A673 (cell line): ENCODE measurements around the gene STAG1. TPM values are rescaled to one million over a fixed set of nuclear protein-coding genes. Genes with fewer than 3 reads are reported as not detected.
A peak's percentile ranks its signal among the peaks of the same experiment; 100 is the strongest.
"Not testable (repeated sequence)": the region's sequence is repeated elsewhere in the genome, so short reads cannot be mapped to it uniquely, and the experiment has no call there.

Experiments used
- Bru-seq: library from RNA; stranded (reverse); fragments of 400-500 nt; gene quantifications from one replicate; lab custom pipeline; 2021; lab: Mats Ljungman, UMichigan
- BruChase-seq, 2 experiments: library from RNA; stranded (reverse); fragments of 400-500 nt; gene quantifications; one replicate each; lab custom pipeline; 2021; lab: Mats Ljungman, UMichigan
- BruUV-seq: library from RNA; stranded (reverse); fragments of 400-500 nt; replicated peaks from 2 replicates; lab custom pipeline; 2021; lab: Mats Ljungman, UMichigan
- CTCF ChIA-PET: fragments of 300-600 bp; sonication (Branson Sonifier 250); formaldehyde crosslinking; loops from one replicate; lab custom pipeline; 2022; ENCODE audit warnings: antibody characterized with exemption; lab: Charles Lee
- POLR2A ChIA-PET: fragments of 300-600 bp; sonication (Branson Sonifier 250); formaldehyde crosslinking; loops from one replicate; lab custom pipeline; 2022; ENCODE audit warnings: antibody characterized with exemption; ENCODE audit not compliant: low non-redundant PET; lab: Charles Lee
- DNase-seq: peaks from one replicate; pipeline ENCODE4 v3.0.0-alpha.2; 2015; ENCODE audit warnings: low spot score
- H3K27ac ChIP-seq: fragments of 200-600 bp; sonication (generic); 2 replicates; pipeline ENCODE4 v1.5.1; 2016; ENCODE audit warnings: mixed run types, low read depth, mild to moderate bottlenecking, mixed read lengths, antibody characterized with exemption, low read length; ENCODE audit not compliant: poor library complexity, severe bottlenecking
- H3K27me3 ChIP-seq: fragments of 200-600 bp; sonication (generic); replicated peaks from 2 replicates; pipeline ENCODE4 v1.6.1; 2017; ENCODE audit warnings: mixed run types, low read depth, mild to moderate bottlenecking, mixed read lengths, antibody characterized with exemption, low read length; ENCODE audit not compliant: insufficient read depth, poor library complexity
- H3K36me3 ChIP-seq: fragments of 200-600 bp; sonication (generic); 2 replicates; pipeline ENCODE4 v1.6.1; 2016; ENCODE audit warnings: mixed run types, mild to moderate bottlenecking, mixed read lengths, antibody characterized with exemption, low read length; ENCODE audit not compliant: insufficient read depth, poor library complexity, severe bottlenecking
- H3K4me1 ChIP-seq: fragments of 200-600 bp; sonication (generic); 2 replicates; pipeline ENCODE4 v1.6.1; 2017; ENCODE audit warnings: mixed run types, mild to moderate bottlenecking, mixed read lengths, antibody characterized with exemption, low read length; ENCODE audit not compliant: insufficient read depth, poor library complexity, severe bottlenecking
- H3K4me3 ChIP-seq: fragments of 200-600 bp; sonication (generic); 2 replicates; pipeline ENCODE4 v1.5.1; 2016; ENCODE audit warnings: low read depth, mixed run types, mild to moderate bottlenecking, mixed read lengths, low read length; ENCODE audit not compliant: poor library complexity, severe bottlenecking
- H3K9me3 ChIP-seq: fragments of 200-600 bp; sonication (generic); 2 replicates; pipeline ENCODE4 v1.6.1; 2016; ENCODE audit warnings: mixed run types, low read depth, mild to moderate bottlenecking, mixed read lengths, antibody characterized with exemption, low read length; ENCODE audit not compliant: poor library complexity, severe bottlenecking
- CTCF ChIP-seq: fragments of 300-800, 200-600 bp; sonication (generic); conservative IDR thresholded peaks from 2 replicates; pipeline ENCODE4 v1.5.1; 2017; ENCODE audit warnings: low read depth, mild to moderate bottlenecking, antibody characterized with exemption, low read length, moderate library complexity, mixed read lengths
- EZH2 ChIP-seq: fragments of 200-600 bp; sonication (generic); IDR thresholded peaks from 2 replicates; pipeline ENCODE4 v1.6.1; 2017; ENCODE audit warnings: borderline replicate concordance, low read depth, mild to moderate bottlenecking, mixed read lengths, antibody characterized with exemption, low read length; ENCODE audit not compliant: poor library complexity, severe bottlenecking
- intact Hi-C: fragments of 100-400 bp; cut with micrococcal nuclease; formaldehyde crosslinking; loops from one replicate; pipeline ENCODE4 v1.10.0; 2022; ENCODE audit not compliant: unreplicated experiment
- long read RNA-seq: library from polyadenylated mRNA; stranded (forward); transcript quantifications from one replicate; pipeline ENCODE4 v2.0.0, GENCODE V29; 2022
- total RNA-seq: library from RNA; stranded (reverse); gene quantifications from 2 replicates; pipeline ENCODE4 v1.2.3, GENCODE V29; 2021

STAG1 gene
- total RNA-seq (43.0 and 47.4 TPM in 2 replicates), Bru-seq, nascent RNA (percentile 90 among the genes with signal in this experiment), BruChase-seq, experiment 1, labeled RNA remaining after a 2-hour chase (percentile 82 among the genes with signal in this experiment), BruChase-seq, experiment 2, labeled RNA remaining after a 6-hour chase (percentile 87 among the genes with signal in this experiment)
- long read RNA-seq, full-length matches to known transcripts: 22 of 62 reads
- long read RNA-seq, partial matches to known transcripts: 14 of 62 reads
- long read RNA-seq, other reads (novel, unspliced or antisense): 26 of 62 reads

GRCh38 chr3:136752172-136752421 lies at the start of gene STAG1:
Gene STAG1, minus strand, starts transcription at chr3:136752378. Its CDS starts 121,480 bp downstream, at chr3:136630898.
- DNase-seq: no peak
- POLR2A ChIA-PET: interaction anchor here (0.6 kb wide), 1 partner anchor 150 kb away, joined by 12 read pairs; no protein-coding TSS in a partner anchor
- no peaks in the 10 kb centered on the region for H3K27me3 ChIP-seq
- H3K36me3 ChIP-seq: no peaks in the 10 kb centered on the region
- CTCF ChIA-PET: interaction anchor here (0.6 to 2.9 kb wide), 28 partner anchors 13 to 681 kb away, joined by 3 to 38 read pairs (median 4); partner anchors contain the start of genes MSL2 and NCK1
- peak within 1 kb of the TSS; percentile 65 for H3K4me3 ChIP-seq
- peak within 1 kb of the TSS; percentile 98 for H3K27ac ChIP-seq
- TF ChIP-seq CTCF (peak; percentile 99), EZH2 (no peak)
- no peaks in the 10 kb centered on the region for H3K9me3 ChIP-seq
- no TSS peak for BruUV-seq
- intact Hi-C loops: loop anchor here (1.0 to 5.0 kb wide), 10 partner anchors 51 to 677 kb away; partner anchors contain the start of genes MSL2, NCK1 and PCCB
- peaks cover 33% of the 10 kb centered on the region for H3K4me1 ChIP-seq

GRCh38 chr3:136801146-136801545 lies 49.0 kb upstream of the STAG1 start:
- intact Hi-C loops, BruUV-seq, H3K27me3 ChIP-seq, H3K4me3 ChIP-seq, DNase-seq, H3K9me3 ChIP-seq, H3K36me3 ChIP-seq, H3K27ac ChIP-seq: not testable (repeated sequence)
- CTCF ChIA-PET: interaction anchor here (0.7 kb wide), 1 partner anchor 1349 kb away, joined by 9 read pairs; no protein-coding TSS in a partner anchor
- peaks cover 33% of the 10 kb centered on the region for H3K4me1 ChIP-seq
- POLR2A ChIA-PET: interaction anchor here (0.7 kb wide), 1 partner anchor 188 kb away, joined by 15 read pairs; no protein-coding TSS in a partner anchor

DNA sequence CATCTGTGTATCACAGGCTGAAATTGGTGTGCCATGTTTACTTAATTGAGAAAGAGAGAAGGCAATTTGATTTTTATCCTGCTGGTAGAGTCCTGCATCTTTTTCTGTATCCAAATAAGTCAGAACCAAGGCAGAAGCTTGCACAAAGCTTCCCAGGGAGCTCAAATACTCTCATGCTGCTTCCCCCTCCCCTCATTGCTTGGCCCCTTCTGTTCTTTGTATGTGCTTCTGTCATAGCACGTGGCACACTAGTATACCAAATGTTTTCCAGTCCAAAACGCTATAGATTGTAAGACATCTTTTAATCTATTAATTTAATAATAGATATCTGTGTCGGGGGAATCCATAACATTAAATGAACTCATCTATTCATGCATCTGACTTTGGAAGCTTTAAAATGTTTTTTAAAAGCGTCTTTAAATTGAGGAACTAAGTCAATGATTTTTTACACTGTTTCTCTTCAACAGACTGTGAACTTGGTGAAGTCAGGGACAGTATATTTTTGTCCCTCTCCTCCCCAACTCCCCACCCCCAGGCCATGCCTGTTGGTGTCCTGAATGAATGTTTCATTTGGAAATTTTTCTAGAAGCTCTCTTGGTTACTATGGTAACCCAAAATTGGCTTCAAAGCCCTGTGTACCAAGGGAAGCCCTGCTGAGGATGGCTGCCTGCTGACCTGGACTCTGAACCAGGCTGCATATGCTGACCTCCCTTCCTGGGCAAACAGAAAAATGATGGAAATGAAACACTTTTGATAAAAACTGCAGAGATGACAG lies 40.6 kb upstream of the STAG1 start:
- no TSS peak for BruUV-seq
- DNase-seq: no peak
- no peaks in the 10 kb centered on the region for H3K27me3 ChIP-seq
- no peaks in the 10 kb centered on the region for H3K9me3 ChIP-seq
- CTCF ChIA-PET: no interaction called here
- no peaks in the 10 kb centered on the region for H3K36me3 ChIP-seq
- intact Hi-C loops: no loop called here
- TF ChIP-seq EZH2 (no peak), CTCF (no peak)
- POLR2A ChIA-PET: no interaction called here
- no peak overlapping the region for H3K4me3 ChIP-seq
- peaks cover under 1% of the 10 kb centered on the region for H3K4me1 ChIP-seq
- H3K27ac ChIP-seq: no peak overlapping the region
